HG03558 (cell line): ENCODE results near the gene FMN1.
A peak's percentile ranks its signal among the peaks of the same experiment; 100 is the strongest.
"Not testable (repeated sequence)": the region's sequence is repeated elsewhere in the genome, so short reads cannot be mapped to it uniquely, and the experiment has no call there.

Experiments
- ATAC-seq: cut with Tn5 transposase; IDR thresholded peaks from one replicate; pipeline ENCODE4 v1.9.1; 2021; ENCODE audit warnings: moderate number of reproducible peaks; ENCODE audit not compliant: unreplicated experiment; ENCODE audit errors: extremely low read depth

FMN1 gene

DNA sequence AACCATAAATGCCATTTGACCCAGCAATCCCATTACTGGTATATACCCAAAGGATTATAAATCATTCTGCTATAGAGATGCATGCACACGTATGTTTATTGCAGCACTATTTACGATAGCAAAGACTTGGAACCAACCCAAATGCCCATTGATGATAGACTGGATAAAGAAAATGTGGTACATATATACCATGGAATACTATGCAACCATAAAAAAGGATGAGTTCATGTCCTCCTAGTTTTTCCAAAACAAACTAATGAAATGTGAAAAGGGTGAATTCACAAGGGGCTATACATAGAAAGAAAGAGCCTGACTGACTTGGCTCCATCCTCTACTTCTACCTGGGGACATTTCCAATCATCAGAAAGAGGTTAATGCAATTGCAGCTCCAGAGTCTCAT, 347.8 kb downstream of the FMN1 start:
- ATAC-seq = not testable (repeated sequence)

DNA sequence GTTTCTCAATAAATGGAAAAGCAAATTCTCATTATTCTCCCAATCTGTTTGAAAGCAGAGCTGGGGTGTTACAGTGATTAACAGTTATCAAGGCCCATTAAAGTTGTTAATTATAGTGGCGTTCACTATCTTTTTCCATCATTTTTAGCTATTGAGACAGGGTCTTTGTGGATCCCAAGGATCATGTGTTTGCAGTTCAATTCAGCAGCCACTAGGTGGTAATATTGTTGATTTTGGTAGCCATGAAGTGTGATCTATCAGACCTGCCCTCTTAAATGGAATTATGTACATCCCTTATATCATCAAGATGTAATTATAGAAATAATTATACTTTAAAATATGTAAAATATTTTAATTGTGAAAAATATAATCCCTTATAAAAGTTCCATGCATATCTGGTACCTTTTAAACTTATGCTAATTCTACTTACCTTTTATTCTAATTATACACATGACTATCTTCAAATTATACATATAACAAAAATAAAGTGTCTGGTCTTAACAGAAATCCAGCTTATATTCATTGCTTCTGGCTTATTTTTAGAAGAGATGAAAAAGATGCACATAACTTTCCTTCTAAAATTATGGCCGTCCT, 350.3 kb downstream of the FMN1 start:
- ATAC-seq = no peak

DNA sequence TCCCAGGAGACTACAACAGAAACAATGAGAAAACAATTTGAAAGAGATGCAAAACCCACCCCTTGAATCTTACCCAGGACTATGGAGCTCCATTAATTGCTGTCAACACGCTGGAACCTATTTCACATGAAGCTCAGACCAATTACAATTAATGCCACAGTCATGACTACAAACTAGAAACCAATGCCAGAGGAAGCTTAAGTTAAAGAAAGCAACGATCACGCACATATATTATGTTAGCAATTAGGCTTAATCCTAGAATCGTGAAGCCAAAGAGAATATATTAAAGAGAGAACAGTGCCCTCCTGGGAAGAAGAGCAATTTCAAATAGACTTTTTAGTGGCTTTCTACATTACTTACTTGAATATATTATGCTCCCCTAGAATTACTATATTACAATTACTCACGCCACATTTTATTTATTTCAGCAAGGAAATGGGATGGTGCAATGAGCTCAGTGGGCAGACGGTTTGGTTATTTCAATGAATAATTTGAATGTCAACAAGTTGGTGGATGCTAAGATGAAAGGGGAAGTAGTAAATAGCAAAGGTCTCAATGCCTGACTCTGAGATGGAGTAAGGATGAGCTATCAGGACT, 351.2 kb downstream of the FMN1 start:
- no peak for ATAC-seq

DNA sequence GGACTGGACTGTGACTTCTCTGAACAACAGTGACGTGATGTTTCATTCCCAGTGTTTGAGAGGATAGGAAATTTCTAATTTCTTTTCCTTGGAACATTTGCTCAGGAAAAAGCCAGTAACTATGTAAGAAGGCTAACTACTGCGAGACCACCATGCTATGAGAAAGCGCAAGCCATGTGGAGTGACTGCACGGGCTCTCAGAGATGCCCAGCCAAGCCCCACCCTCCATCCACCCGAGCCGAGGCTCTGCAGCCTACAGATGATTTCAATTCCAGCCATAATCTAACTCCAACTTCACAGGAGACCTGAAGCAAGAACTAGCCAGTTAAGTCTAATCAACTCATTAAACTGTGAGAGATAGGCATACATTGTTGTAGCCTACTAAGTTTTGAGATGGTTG, 352.4 kb downstream of the FMN1 start:
- no peak for ATAC-seq

DNA sequence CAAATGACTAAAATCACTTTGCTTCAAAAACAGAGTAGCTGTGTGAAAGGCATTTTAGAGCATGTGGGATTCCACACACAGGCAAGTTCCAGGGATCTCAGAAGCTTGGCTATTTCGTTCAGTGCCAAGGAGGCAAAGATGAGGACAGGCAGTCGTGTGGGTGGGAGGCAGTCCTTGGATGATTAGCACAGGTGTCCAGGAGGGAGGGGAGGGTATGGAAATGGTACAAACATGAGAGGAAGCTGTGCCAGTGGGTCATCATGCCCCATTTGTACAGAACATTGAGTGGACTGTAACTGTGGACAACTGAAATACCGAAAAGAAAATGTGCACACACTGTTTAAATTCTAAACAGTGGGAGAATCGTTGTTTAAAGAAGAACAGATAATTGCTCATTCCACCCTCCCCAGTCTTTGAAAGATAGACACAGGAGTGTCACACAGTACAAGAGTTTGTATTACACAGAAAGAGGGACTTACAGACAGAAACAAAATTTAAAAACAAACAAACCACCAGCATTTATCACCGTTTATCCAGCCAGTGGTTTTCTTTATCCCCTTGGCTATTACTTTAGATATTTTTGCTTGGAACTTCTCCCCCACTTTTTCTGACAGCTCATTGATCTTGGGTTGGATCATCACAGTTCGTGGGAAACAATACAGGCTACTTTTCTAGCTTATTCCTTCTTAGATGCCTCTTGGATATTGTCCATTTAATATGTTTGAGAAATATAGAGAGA, 353.8 kb downstream of the FMN1 start:
- no peak for ATAC-seq

DNA sequence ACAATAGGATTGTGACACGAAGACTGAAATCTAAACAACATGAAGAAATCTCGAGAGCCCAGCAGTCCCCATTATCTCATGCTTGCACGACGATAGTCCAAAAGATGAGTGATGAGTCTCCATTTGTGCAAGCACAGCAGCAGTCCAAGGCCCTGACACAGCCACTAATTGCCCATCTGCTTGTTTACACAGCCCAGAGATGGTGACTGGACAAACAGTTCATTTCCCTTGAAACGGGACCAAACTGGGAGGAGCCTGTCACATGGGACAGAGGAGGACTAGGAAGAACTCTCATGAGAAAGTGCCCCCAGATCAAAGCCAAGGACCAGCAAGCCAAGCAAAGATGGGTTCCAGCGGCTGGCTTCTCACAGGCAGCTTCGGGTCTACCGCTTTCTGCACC, 355.7 kb downstream of the FMN1 start:
- ATAC-seq = no peak

DNA sequence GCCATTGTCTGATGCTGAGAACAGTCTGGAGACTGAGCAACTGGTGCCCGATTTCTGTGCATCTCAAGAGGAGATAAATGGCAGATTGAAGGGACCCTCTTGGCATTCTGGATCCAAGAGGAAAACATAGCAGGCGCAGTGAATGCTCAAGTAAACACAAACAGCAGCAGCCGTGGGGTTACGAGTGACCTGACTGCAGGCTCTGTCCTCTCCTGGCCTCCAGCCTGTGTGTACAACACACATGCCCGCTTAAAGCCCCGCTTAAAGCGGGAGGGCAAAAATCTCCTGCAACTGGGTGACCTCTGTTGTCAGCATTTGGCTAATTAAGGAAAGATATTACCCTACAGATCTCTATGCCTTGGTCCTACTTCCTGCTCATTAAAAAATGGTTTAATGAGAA, 356.2 kb downstream of the FMN1 start:
- no peak for ATAC-seq

DNA sequence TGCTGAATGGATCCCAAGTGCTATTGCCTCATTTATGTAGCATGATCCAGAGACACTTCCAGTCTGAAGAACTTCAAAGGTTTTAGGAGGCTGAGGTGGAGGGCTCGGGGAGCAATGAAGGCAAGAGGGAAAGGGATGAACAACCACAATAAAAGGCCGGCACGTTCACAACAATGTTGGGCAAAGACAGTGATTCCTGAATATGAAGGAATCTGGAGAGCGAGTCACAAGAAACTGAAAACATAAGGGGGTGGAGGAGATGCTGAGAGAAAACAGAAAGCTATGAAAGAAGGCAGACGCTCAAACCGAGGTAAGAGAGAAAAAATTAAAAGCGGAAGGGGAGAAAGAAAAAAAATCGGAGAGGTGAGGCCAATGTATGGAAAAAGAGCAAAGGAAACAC, 356.6 kb downstream of the FMN1 start:
- ATAC-seq = no peak

DNA sequence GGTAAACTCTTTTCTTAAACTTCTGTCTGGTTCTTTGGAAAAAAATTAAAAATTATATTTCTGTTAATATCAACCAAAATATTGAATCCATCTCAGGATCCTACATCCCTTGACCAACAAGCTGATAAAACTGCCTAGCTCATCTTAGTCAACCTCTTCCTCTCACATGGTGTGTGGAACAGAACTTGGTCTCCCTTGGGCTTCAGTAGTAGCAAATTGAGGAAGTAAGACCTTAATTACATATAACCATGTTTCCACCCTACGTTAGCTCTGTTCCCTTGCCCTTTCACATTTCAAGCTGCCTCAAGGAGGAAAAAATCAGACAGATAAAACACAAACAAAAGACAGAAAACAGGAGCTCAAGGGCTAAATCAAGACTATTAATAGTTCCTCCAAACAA, 360.4 kb downstream of the FMN1 start:
- peak; percentile 65 for ATAC-seq

DNA sequence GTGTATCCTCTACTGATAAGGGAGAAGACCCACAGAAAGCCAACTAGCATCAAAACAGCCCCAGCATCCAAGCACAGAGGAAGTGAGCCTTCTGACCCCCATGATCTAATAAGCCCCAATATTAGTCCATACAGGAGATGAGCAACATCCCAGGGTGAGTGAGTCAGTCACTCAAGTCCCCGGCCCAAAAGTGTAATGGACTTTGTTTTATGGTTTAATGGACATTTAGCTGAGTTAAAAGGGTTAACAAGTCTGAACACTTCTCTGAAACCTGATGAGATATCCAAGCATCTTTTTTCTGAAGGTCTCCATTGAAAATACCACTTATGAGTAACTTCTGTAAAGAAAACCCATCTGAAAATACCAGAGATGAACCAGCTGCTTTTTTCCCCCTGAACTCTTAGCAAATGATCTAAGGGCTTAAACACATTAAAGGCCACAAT, 361.1 kb downstream of the FMN1 start:
- ATAC-seq = no peak

DNA sequence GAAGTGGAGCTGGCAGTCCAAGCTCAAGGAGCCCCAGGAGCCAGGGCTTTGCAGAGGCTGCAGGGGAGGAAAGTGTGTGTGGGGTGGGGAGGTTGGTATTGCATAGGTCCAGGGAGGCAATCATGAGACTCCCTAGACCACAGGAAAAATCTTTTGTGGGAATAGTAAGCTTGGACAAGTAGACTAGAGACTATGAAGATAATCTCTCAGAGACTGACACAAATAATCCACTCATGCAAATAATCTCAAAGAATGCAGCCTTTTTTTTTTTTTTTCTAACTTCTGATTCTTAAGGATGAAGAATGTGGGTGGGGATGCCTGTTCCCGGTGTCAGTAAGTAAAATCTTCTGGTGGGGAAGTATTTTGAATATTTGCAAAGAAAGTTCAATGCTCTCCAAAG, 363.0 kb downstream of the FMN1 start:
- ATAC-seq = no peak

DNA sequence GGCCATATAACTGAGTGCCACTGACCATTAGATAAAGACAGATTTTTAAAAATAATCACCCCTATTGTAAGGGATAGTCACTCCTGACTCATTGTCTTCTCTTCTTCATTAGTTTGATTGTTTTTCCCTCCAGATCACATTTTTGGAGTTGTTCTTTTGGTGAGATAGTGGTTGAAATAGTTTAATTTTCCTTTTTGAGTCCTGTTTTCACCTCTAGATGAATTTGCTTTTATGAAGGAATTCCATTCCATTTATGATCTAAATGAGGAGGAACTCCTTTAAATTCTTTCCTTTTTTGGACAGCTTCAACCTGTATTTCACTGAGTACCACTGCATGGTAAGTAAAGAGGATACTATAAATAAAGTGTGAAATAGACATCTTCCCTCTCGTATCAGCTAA, 364.3 kb downstream of the FMN1 start:
- ATAC-seq = no peak

DNA sequence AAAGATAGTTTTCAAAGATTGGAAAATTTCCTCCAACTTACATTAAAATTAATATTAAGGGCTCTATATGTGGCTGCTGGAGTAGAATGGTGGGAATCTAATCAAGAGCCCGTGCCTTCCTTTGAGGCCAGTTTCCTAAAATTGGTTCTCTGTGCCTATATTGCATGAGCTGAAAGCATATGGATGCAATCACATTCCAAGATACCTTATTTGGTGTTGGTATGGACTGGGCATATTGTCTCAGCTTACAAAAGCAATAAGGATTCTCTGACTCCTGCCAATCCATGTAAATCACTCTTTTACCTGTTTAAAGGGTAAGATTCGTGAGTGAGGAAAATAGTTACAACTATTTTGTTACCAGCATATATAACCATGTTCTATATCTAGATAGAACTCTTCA, 365.1 kb downstream of the FMN1 start:
- no peak for ATAC-seq

DNA sequence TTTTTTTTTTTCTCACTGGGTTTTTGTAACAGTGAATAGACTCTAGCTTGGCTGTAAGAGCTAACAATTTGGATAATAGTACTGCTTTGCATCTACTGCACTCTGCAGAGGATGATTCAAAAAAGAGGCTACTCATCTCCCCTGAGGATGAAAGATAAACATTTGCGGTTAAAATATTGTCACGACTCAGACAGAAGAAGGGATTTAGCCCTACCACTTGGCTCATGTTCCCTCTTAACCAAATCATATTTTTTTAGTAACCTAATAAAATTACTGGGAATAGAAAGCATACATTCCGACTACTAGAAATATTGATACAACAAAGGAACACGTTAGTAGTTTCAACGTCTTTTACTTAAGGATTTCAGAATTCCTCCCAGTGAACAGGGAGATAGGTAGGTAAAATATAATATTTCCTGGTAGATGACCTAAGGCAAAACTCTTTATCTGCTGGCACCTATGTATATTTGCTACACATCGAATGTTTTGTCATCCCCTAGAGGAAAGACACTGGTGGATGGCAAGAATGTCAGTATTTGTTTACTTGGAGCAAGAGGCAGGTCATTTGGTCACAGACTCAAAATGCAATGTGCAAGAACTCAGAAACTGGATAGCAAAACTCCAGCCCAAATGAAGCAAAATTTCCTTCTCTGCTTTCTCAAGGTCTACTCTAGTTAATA, 365.9 kb downstream of the FMN1 start:
- no peak for ATAC-seq

DNA sequence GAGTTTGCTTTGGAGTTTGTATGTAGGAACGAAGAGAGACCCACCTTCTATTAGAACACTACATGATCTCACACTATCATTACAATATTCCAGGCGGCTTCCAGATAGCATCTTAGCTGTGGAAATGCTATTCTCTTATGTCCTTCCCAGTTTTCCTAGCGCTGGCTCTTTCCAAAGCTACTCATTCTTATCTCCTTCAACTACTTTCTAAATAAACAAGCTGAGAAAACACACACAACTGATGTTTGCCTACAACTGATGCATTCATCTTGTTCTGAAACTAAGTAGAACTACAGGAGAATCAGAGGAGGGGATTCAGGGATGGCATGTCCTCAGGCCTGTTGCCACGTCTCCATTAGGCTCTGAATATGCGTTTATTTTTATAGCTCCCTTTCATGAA, 367.8 kb downstream of the FMN1 start:
- ATAC-seq = no peak

DNA sequence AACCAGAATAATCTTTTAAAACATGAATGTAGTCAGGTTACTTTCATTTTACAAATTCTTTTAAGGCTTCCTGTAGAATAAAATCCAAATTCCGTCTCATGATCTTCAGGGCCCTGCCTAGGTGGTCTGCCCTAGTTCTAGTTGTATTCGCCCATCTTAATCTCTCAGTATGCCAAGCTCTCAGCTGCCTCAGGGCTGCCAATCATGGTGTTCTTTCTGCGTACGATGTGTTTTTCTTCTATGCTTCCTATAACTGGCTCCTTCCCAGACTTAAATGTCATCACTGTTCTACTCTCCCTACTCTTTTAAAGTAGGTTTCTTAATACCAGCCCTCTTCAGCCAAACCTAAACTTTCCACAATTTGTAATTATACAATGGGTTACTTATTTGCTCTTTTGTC, 369.3 kb downstream of the FMN1 start:
- ATAC-seq = no peak

DNA sequence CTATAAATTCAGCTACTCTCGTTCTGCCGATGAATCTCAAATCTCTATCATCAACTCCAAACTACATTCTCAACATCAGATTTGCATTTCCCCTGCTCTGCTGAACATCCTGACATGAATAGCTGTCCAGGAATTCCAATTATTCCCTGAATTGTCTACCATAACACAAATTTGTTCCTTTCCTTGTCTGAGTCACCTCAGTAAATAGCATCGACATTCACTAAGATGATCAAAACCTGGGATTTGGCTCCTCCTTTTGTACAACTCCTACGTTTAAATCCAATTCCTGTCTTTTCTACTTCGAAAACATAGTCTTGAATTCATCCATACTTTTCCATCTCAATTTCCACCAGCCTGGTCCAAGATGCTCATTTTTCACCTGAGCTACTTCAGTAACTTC, 369.7 kb downstream of the FMN1 start:
- no peak for ATAC-seq

DNA sequence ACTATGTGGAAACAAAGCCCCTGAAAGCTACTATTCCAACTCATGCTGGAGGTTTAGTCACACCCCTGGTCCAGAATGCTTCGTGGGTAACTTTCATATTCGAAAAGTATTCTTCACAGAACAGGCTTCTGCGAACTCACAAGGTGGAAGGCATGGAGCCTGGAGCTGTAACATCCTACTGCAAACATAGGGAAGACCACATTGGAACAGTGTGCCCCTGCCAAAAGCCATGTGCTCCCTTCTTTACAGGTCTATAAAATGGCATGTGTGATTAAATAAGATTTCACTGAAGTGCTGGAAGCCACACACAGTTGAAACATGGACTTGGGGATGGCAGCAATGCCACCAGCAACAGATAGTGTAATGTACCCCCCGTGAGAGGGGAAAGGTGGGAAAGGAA, 370.8 kb downstream of the FMN1 start:
- no peak for ATAC-seq

DNA sequence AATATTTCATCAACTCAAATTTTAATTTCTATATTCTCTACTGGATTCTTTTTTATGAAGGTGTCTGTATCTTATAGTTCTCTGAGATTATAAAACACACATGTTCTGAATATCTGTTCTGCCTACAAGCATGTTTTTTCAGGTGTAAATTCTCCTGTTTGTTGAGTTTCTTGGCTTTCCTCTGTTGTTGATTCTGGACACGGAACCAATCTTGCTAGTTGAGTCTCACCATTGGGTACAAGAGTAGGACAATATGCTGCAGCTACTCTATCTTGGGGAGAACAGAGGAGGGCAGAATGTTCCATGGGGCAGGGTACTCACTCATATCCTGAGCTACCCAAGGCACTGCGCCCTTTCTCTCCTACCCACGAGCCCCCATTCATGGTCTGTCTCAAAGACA, 371.8 kb downstream of the FMN1 start:
- no peak for ATAC-seq

DNA sequence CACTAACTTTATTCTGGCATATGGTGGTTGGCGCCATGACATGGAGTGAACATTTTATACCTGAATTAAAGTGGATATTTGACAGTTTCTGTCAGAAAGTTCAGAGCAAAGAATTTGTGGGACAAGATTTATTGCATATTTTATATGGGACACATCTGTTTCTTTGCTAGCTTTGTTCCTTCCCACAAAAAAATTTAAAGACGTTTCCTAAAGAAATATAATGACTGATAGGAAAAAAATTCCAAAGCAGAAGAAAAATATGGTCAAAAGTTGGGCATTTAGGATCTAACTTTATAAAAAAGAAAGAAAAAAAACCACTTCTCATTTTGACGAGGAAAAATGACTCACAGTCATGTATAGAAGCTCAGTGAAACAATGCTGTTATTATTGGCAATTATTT, 375.1 kb downstream of the FMN1 start:
- no peak for ATAC-seq

DNA sequence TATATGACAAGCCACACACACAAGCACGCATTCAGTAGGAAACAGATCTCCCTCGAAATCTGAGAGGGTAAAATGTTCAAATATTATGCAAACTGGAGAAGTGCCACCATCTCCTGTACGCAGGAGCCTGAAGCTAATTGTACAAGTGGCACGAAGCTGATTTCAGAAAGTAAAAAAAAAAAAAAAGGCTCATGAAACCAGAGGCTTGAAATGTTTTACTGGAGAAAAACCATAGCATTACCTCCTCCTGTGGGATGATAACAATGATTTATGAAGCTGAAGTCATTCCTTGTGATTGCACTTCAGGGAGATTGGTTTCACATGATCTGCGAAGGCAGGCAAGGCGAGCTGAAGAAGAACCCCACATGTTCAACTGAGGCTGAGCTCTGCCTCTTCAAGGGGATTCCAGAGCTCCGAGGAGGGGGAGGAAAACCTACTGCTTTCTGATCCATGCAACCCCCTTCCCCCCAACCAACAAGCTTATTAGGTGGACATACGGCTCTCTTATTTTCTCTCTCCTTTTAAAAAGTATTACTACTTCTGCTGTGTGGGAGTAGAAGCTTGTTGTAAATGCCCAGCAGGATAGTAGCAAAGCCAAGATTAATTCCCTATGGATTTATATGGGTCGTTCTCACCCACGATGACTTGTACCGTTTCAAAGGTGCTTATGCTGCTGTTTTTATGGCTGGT, 375.6 kb downstream of the FMN1 start:
- ATAC-seq = no peak
